Common myeloid progenitor, CD34-positive (primary cell): Measurements from ENCODE around the gene OMG. TPM values are rescaled to one million over a fixed set of nuclear protein-coding genes. Genes with fewer than 3 reads are reported as not detected.
A peak's percentile ranks its signal among the peaks of the same experiment; 100 is the strongest.
"Not testable (repeated sequence)": the region's sequence is repeated elsewhere in the genome, so short reads cannot be mapped to it uniquely, and the experiment has no call there.

Experiments
- CTCF ChIA-PET: fragments of 350-600 bp; sonication (Branson Sonifier 250); formaldehyde crosslinking; loops from one replicate; lab custom pipeline; 2021; ENCODE audit warnings: antibody characterized with exemption; lab: Charles Lee
- POLR2A ChIA-PET: fragments of 350-600 bp; sonication (Branson Sonifier 250); formaldehyde crosslinking; loops from one replicate; lab custom pipeline; 2021; ENCODE audit warnings: antibody characterized with exemption; lab: Charles Lee
- DNase-seq, 3 donors: peaks; one replicate each; pipeline versions ENCODE4 v3.0.0 to v3.0.0-alpha.2; 2013
- H3K27ac ChIP-seq, 2 experiments: 1 replicate in 1 of 2; 2 replicates in 1 of 2; pipeline ENCODE4 v1.7.0; 2013; ENCODE audit warnings: inconsistent platforms in 2 of 2, low read length in 2 of 2, mild to moderate bottlenecking in 2 of 2, low read depth in 1 of 2, moderate library complexity in 1 of 2; ENCODE audit not compliant: severe bottlenecking in 2 of 2, insufficient read depth in 1 of 2, poor library complexity in 1 of 2
- H3K27me3 ChIP-seq, 5 experiments: replicated peaks in 2 of 5; 1 replicate in 3 of 5; 2 replicates in 2 of 5; pipeline versions ENCODE4 v1.6.1 to v1.7.0; 2013; ENCODE audit warnings: low read length in 4 of 5, mild to moderate bottlenecking in 2 of 5, moderate library complexity in 2 of 5, inconsistent platforms in 1 of 5; ENCODE audit not compliant: insufficient read depth in 5 of 5, control insufficient read depth in 4 of 5
- H3K36me3 ChIP-seq, 4 experiments: 1 replicate in 2 of 4; 2 replicates in 2 of 4; pipeline versions ENCODE4 v1.6.1 to v1.7.0; 2013; ENCODE audit warnings: low read length in 3 of 4, control low read depth in 1 of 4, mild to moderate bottlenecking in 1 of 4; ENCODE audit not compliant: control insufficient read depth in 4 of 4, insufficient read depth in 4 of 4
- H3K4me1 ChIP-seq, 4 experiments: 1 replicate in 3 of 4; 2 replicates in 1 of 4; pipeline versions ENCODE4 v1.6.1 to v1.7.1; 2013; ENCODE audit warnings: low read length in 3 of 4, mild to moderate bottlenecking in 3 of 4, control low read depth in 1 of 4, inconsistent platforms in 1 of 4, moderate library complexity in 1 of 4; ENCODE audit not compliant: control insufficient read depth in 4 of 4, insufficient read depth in 4 of 4; ENCODE audit errors: control extremely low read depth in 1 of 4
- H3K4me3 ChIP-seq, 7 experiments: 1 replicate in 4 of 7; 2 replicates in 3 of 7; pipeline versions ENCODE4 v1.5.1 to v1.7.0; 2013; ENCODE audit warnings: mild to moderate bottlenecking in 7 of 7, low read length in 6 of 7, moderate library complexity in 6 of 7, inconsistent platforms in 2 of 7, low read depth in 2 of 7, control low read depth in 1 of 7; ENCODE audit not compliant: insufficient read depth in 4 of 7, control insufficient read depth in 1 of 7; ENCODE audit errors: extremely low read depth in 1 of 7
- H3K9me3 ChIP-seq, 5 experiments: 1 replicate in 4 of 5; 2 replicates in 1 of 5; pipeline versions ENCODE4 v1.6.1 to v1.7.1; 2013; ENCODE audit warnings: low read length in 4 of 5, mild to moderate bottlenecking in 2 of 5, inconsistent platforms in 1 of 5, low read depth in 1 of 5, moderate library complexity in 1 of 5; ENCODE audit not compliant: control insufficient read depth in 4 of 5, insufficient read depth in 2 of 5; ENCODE audit errors: control extremely low read depth in 1 of 5
- WGBS: methylation state at CpG from one replicate; pipeline ENCODE4 v1.1.5; 2013; ENCODE audit not compliant: insufficient coverage; 5-methylcytosine and 5-hydroxymethylcytosine counted together
- polyA plus RNA-seq: library from polyadenylated mRNA; unstranded; fragments of 120-200 nt; gene quantifications from one replicate; pipeline ENCODE4 v1.2.1, GENCODE V29; 2013

The OMG gene, protein sequence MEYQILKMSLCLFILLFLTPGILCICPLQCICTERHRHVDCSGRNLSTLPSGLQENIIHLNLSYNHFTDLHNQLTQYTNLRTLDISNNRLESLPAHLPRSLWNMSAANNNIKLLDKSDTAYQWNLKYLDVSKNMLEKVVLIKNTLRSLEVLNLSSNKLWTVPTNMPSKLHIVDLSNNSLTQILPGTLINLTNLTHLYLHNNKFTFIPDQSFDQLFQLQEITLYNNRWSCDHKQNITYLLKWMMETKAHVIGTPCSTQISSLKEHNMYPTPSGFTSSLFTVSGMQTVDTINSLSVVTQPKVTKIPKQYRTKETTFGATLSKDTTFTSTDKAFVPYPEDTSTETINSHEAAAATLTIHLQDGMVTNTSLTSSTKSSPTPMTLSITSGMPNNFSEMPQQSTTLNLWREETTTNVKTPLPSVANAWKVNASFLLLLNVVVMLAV
- polyA plus RNA-seq = 1.6 TPM

DNA sequence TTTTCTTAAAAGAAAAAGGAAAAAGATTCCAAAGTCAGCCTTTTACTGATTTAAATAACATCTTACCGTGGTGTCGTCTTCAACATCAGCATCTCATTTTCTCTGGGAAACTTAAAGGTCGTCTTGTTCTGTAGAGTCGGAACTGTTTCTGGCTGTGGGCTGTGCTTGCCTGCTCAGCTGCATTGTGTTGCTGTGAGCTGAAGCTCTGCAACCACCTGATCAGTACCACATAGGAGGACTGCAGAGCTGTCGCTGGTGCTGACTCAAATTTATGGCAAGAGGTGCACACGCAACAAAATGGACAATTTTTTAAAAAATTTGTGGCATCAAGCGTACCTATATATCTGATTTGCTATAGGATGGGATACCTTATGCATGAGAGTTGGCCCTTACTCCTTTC, at the start of gene OMG:
Gene OMG (minus strand): TSS at position 150 of the 400 bp plus-strand sequence. CDS start 908 bp downstream, outside the sequence.
- no peaks in the 10 kb centered on the region for H3K9me3 ChIP-seq
- DNase-seq = no peak
- 100% methylated on average over 5 of the region's 7 CpGs for WGBS
- CTCF ChIA-PET = interaction anchor here (1.3 kb wide), 1 partner anchor 10 kb away, joined by 3 read pairs; no protein-coding TSS in a partner anchor
- H3K27ac ChIP-seq = no peak within 1 kb of the TSS
- H3K4me1 ChIP-seq = peaks cover 0 to 18% (median 5%) of the 10 kb centered on the region in 4 experiments
- no peak within 1 kb of the TSS for H3K4me3 ChIP-seq
- no peaks in the 10 kb centered on the region for H3K36me3 ChIP-seq
- no peaks in the 10 kb centered on the region for H3K27me3 ChIP-seq
- POLR2A ChIA-PET = no interaction called here

DNA sequence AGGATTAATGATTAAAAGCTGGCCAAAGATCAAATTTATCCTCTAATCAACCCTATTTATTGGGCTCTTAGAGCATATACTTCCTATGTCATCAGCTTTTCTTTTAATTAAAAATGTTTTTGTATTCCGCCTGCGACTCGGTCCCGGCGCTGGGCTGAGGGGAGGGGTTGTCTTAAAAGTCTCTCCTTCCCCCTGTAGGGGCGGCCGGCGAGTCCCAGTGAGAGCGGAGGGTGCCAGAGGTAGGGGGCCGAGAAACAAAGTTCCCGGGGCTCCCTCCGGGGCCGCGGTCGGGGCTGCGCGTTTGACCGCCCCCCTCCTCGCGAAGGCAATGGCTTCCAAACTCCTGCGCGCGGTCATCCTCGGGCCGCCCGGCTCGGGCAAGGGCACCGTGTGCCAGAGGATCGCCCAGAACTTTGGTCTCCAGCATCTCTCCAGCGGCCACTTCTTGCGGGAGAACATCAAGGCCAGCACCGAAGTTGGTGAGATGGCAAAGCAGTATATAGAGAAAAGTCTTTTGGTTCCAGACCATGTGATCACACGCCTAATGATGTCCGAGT, 48.2 kb upstream of the OMG start:
- POLR2A ChIA-PET, H3K4me1 ChIP-seq, CTCF ChIA-PET, DNase-seq, H3K4me3 ChIP-seq, H3K27ac ChIP-seq, H3K27me3 ChIP-seq, H3K9me3 ChIP-seq: not testable (repeated sequence)
- no CpG with 5 or more reads among the region's 34 CpGs for WGBS
- H3K36me3 ChIP-seq = peaks cover 6 to 26% (median 8%) of the 10 kb centered on the region in 4 experiments

DNA sequence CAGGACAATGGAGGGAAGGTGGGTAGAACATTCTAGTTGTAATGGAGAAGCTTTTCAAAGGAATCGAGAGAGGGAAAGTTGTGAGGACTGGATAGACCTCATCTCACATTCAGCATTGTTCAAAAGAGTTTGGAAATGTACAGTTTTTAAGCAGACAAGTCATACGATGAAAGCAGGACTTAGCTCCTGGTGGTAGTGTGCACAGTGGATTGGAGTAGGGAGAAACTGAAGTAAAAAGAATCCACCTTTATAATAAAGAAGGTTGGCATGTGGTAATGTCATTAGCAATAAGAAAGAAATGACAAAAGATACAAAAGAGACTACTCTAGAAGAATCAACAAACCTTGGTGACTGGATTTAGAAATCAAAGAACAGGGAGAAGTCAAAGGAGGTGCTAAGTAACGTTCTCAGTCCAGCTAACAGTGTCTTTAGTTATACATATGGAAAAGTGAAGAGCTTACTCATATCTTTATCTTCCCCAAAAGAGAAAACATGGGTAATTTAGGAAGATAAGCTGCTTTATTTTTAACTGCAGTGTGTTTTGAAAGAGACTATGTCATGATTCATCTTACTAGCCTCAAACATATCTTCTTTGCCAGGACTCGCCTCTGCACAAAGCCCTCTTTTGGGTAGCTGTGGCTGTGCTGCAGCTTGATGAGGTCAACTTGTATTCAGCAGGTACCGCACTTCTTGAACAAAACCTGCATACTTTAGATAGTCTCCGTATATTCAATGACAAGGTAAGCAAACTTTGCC, 43.0 kb upstream of the OMG start:
- peaks cover 11 to 29% (median 17%) of the 10 kb centered on the region in 4 experiments for H3K36me3 ChIP-seq
- ChIA-PET POLR2A (no interaction called here), CTCF (interaction anchor here (0.6 to 1.4 kb wide), 3 partner anchors 9 to 185 kb away, joined by 3 read pairs; no protein-coding TSS in a partner anchor)
- WGBS = 92% methylated on average over 3 of the region's 6 CpGs
- no peaks in the 10 kb centered on the region for H3K4me1 ChIP-seq
- H3K9me3 ChIP-seq = no peaks in the 10 kb centered on the region
- H3K27ac ChIP-seq = peak overlapping the region in 1 of 2 experiments; percentile 6
- no peak for DNase-seq
- H3K27me3 ChIP-seq = no peaks in the 10 kb centered on the region
- no peak overlapping the region for H3K4me3 ChIP-seq

GRCh38 chr17:31329221-31329620, 32.2 kb upstream of the OMG start:
- no peak for DNase-seq
- H3K27ac ChIP-seq = no peak overlapping the region
- H3K9me3 ChIP-seq = no peaks in the 10 kb centered on the region
- CTCF ChIA-PET = interaction anchor here (0.5 kb wide), 1 partner anchor 16 kb away, joined by 3 read pairs; the partner anchor contains the start of gene EVI2B
- POLR2A ChIA-PET = interaction anchor here (0.6 kb wide), 1 partner anchor 19 kb away, joined by 6 read pairs; no protein-coding TSS in a partner anchor
- no peak overlapping the region for H3K4me3 ChIP-seq
- H3K36me3 ChIP-seq = peaks cover 2 to 13% (median 6%) of the 10 kb centered on the region in 4 experiments
- no peaks in the 10 kb centered on the region for H3K4me1 ChIP-seq
- H3K27me3 ChIP-seq = no peaks in the 10 kb centered on the region

- Histone ChIP-seq H3K27me3 (no peaks in the 10 kb centered on the region), H3K9me3 (no peaks in the 10 kb centered on the region), H3K4me1 (no peaks in the 10 kb centered on the region), H3K36me3 (peaks cover 2 to 13% (median 6%) of the 10 kb centered on the region in 4 experiments), H3K27ac (no peak overlapping the region), H3K4me3 (no peak overlapping the region)
- POLR2A ChIA-PET = no interaction called here
- DNase-seq = no peak
- CTCF ChIA-PET = no interaction called here
Observed at GRCh38 chr17:31328160-31328535, 31.1 kb upstream of the OMG start.

- DNase-seq = no peak
- Histone ChIP-seq H3K4me1 (no peaks in the 10 kb centered on the region), H3K27me3 (no peaks in the 10 kb centered on the region), H3K4me3 (no peak overlapping the region), H3K36me3 (peaks cover 2 to 13% (median 6%) of the 10 kb centered on the region in 4 experiments), H3K27ac (no peak overlapping the region), H3K9me3 (no peaks in the 10 kb centered on the region)
- WGBS = 96% methylated on average over 8 of the region's 12 CpGs
- ChIA-PET CTCF (no interaction called here), POLR2A (no interaction called here)
Observed at GRCh38 chr17:31327534-31328159, 30.6 kb upstream of the OMG start.
